ENCODE measurements around the gene ARRDC5.
"Not testable (repeated sequence)": the region's sequence is repeated elsewhere in the genome, so short reads cannot be mapped to it uniquely, and the experiment has no call there.

ARRDC5 gene

DNA sequence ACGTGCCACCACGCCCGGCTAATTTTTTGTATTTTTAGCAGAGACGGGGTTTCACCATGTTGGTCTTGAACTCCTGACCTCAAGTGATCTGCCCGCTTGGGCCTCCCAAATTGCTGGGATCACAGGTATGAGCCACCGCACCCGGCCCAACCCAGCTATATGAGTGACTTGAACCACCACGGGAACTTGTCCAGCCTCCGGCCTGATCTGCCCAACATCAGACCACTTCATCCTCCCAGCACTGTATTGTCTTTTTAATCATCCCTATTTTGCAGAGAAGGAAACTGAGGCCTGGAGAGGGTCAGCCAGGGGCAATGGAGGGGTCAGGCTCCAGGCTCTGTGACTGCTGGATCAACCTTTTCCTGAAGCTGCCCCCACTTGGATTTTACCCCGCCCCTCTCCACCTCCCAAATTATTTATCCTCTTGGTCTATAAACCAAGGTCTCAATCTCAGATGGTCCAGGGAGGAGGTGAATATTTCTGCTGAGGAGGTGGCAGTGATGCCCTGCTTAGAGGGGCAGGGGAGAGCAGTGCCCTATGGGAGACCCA lies 34.3 kb downstream of the ARRDC5 start:
- DNase-seq (ENCODE audit: low read depth) = no peak

DNA sequence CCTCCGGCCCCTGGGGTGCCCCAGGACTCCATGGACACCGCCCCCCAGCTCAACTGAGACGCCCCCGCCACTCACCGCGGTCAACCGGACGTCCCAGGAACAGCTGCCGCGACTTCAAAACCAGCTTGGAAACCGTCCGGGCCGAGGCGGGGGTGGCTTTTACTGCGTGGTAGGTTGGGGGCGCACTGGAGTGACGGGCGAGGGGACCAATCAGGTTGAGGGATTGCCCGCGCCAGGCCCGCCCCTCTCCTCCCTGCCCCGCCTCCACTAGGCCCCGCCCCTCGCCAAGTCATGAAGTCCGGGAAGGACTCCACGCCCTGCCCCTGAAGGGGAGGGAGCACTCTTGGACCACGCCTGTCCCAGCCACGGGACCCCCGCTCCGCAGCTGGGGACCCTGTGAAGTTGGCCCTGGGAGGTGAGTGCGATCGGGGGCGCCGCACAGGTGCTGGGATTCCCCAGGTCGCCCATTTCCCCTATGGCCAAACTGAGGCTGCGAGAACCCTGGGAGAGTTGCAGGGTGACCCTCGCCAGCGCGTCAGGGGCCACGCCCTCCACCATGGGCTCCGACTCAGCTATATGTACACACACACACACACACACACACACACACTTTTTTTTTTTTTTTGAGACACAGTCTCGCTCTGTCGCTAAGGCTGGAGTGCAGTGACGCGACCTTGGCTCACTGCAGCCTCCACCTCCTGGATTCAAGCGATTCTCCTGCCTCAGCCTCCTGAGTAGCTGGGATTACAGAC lies 35.0 kb downstream of the ARRDC5 start, which contains the start of gene PLIN3:
PLIN3 (minus strand) TSS at position 134 of the 752 bp plus-strand sequence. CDS start 6,273 bp downstream, outside the sequence.
- DNase-seq (ENCODE audit: low read depth) = peak; percentile 89

DNA sequence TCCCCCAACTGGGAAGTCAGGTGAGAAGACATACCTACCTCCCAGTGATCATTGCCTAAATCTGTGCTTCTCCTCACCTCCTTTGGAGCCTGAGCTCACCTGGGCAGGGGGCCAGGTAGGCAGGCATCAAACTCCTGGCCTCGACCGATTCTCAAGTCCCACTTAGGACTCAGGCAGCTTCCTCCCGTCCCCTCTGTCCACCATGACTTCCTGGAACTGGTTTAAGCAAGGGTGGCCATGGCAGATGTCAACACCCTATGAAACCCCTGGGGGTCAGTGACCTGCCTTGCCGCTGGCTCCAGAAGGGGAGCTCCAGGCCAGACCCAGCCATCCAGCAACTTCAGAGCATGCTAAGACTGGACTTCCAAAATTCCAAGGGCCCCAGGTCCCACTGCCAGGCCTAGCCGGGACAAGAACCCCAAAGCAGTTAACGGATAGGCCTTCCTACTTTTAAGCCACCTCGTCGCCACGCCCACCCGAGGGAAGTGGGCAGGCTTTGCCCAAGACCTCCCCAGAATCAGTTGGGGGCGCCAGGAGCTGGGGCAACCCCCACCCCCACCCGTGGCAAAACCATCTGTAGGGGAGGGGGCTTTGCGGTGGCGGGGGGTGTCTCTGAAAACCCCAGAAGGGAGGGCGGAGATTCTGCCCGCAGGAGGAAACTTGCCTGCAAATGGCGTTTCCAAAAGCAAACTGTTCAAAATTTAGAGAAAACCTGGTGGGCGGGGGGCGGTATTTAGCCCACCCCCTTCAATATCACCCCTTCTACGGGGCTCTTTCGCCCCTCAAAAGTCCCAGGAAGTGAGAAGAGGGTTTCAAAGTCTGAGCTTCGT lies 35.9 kb downstream of the ARRDC5 start:
- peak; percentile 27 for DNase-seq (ENCODE audit: low read depth)

DNA sequence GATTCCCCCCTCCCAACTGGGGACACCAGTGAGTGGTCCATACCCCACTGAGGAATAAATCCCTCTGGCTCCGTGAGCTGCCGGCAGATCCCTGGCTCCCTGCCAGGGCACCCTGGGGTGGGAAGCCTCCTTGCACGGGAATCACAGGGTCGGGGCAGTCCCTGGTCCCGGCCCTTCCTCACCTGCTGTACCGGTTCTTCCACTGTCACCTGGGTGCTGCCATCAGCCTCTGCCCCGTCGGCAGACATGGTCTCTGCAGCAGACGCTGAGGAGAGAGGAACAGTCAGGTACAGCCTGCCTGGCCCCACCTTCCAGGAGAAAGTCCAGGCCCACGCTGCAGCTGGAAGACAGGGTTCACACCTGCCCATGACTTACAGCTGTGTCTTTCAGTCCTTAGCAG lies 41.5 kb downstream of the ARRDC5 start:
- DNase-seq (ENCODE audit: low read depth) = no peak

DNA sequence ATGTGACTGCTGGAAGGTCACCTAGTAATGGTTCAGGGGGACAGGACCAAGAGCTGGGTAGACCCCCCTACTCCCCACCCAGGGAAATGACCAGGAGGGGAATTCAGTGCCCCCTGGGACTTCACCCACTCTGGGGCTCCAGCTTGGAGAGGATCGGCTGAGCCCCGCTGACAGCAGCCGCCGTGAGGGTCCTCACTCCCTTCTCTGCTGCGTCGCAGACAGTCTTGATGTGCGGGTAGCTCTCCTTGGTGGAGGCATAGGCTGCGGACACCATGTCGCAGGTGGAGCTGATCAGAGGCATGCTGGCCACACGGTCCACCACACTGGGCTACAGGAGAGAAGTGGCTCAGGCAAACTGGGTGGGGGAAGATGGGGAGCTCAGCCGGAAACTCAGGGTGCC lies 43.0 kb downstream of the ARRDC5 start:
- no peak for DNase-seq (ENCODE audit: low read depth)

DNA sequence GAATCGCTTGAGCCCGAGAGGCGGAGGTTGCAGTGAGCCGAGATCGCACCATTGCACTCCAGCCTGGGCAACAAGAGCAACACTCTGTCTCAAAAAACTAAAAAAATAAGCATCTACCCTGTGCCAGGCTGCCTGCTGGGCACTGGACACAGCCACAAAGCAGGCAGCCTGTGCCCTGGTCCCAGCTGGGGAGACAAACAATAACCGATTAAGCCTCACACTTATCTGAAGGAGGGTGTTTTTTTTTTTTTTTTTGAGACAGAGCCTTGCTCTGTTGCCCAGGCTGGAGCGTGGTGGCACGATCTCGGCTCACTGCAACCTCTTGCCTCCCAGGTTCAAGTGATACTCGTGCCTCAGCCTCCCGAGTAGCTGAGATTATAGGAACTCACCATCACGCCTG lies 46.2 kb downstream of the ARRDC5 start:
- not testable (repeated sequence) for DNase-seq (ENCODE audit: low read depth)

DNA sequence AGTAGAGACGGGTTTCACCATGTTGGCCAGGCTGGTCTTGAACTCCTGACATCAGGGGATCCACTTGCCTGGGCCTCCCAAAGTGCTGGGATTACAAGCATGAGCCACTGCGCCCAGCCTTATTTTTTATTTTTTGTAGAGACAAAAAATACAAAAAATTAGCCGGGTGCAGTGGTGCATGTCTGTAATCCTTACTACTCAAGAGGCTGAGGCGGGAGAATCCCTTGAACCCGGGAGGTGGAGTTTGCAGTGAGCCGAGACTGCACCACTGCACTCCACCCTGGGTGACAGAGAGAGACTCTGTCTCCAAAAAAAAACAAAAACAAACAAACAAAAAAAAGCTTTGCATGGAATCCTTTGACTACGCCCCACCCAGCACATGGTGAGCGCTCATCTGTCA lies 49.2 kb downstream of the ARRDC5 start:
- not testable (repeated sequence) for DNase-seq (ENCODE audit: low read depth)

DNA sequence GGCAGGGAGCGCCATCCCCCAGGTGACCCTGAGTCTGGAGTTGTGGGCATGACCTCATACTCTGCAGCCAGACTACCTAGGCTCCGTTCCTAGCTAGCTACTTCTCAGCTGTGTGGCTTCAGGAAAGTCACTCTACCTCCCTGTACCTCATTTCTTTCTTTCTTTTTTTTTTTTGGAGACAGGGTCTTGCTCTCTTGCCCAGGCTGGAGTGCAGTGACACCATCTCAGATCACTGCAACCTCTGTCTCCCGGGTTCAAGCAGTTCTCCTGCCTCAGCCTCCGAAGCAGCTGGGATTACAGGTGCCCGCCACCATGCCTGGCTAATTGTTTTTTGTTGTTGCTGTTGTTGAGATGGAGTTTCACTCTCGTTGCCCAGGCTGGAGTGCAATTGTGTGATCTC lies 50.2 kb downstream of the ARRDC5 start:
- no peak for DNase-seq (ENCODE audit: low read depth)

DNA sequence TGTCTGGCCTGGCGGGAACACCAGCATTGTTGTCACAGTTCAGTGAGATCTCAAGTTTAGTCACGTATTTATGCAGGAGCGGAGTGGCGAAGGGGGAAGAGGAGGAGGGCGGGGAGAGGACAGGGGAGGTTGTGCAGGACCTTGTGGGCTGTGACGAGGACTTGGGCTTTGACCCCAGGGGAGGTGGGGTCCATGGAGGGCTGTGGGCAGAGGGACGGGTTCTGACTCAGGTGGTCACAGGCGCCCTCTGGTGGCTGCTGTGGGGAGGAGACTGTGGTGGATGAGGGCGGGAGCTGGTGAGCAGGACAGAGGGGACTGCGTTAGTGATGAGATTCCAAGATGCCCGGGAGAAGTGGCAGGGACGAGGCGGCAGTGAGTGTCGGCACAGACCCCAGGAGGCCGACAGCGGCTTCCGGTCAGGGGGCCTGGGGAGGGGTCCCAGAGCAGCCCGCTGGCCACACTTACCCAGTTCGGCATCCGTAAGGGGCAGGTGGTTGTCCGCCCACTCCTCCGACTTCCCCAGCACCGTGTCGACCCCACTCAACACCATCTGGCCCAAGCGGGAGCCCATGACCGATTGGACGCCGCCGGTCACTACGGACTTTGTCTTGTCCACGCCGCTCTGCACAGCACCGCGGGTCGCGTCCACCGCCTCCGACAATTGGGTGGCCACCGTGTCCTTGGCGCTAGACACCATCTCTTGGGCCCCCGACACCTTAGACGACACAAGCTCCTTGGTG lies 51.0 kb downstream of the ARRDC5 start:
- no peak for DNase-seq (ENCODE audit: low read depth)

DNA sequence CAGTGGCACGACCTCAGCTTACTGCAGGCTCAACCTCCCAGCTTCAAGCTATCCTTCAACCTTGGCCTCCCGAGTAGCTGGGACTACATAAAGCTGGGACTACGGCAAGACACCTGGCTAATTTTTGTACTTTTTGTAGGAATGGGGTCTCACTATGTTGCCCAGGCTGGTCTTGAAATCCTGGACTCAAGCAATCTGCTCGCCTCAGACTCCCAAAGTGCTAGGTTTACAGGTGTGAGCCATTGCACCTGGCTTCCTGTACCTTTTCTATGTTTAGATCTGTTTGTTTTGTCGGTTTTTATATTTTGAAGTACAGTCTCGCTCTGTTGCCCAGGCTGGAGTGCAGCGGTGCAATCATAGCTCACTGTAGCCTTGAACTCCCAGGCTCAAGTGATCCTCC lies 53.7 kb downstream of the ARRDC5 start:
- DNase-seq (ENCODE audit: low read depth) = no peak

DNA sequence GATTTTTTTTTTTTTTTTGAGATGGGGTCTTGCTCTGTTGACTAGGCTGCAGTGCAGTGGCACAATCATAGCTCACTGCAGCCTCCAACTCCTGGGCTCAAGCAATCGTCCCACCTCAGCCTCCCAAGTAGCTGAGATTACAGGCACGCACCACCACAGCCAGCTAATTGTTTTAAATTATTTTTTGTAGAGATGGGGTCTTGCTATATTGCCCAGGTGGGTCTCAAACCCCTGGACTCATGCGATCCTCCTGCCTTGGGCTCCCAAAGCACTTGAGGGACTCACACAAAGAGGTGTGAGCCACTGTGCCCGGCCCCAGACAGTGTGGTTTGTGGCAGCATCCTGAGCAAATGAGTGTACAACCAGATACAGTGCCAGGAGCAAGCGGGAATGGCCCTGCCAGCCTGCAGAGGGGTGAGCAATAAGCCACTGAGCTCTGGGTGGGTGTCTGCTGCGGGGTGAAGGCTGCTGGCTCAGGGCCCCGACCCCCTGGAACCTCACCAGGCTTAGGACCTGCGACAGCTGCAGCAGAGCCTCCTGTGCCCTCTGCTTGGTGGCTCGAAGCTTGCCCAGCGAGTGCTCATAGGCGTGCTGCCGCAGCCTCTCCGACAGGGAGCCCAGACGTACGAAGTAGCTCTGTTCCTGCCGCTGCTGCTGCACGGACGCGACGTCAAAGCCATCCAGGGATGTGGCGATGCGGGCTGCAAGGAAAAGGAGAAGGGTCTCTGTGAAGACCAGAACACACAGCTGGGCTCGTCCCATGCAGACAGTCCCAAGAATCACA lies 55.3 kb downstream of the ARRDC5 start:
- no peak for DNase-seq (ENCODE audit: low read depth)

DNA sequence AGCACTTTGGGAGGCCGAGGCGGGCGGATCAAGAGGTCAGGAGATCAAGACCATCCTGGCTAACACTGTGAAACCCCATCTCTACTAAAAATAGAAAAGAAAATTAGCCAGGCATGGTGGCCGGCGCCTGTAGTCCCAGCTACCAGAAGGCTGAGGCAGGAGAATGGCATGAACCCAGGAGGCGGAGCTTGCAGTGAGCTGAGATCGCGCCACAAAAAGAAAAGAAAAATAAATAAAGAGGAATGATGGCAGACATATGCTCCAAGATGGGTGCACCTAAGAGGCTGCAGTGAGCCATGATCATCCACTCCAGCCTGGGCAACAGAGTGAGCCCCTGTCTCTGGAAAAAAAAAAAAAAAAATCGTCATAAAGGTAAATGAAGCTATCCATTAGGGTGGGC lies 56.7 kb downstream of the ARRDC5 start:
- DNase-seq (ENCODE audit: low read depth) = not testable (repeated sequence)

DNA sequence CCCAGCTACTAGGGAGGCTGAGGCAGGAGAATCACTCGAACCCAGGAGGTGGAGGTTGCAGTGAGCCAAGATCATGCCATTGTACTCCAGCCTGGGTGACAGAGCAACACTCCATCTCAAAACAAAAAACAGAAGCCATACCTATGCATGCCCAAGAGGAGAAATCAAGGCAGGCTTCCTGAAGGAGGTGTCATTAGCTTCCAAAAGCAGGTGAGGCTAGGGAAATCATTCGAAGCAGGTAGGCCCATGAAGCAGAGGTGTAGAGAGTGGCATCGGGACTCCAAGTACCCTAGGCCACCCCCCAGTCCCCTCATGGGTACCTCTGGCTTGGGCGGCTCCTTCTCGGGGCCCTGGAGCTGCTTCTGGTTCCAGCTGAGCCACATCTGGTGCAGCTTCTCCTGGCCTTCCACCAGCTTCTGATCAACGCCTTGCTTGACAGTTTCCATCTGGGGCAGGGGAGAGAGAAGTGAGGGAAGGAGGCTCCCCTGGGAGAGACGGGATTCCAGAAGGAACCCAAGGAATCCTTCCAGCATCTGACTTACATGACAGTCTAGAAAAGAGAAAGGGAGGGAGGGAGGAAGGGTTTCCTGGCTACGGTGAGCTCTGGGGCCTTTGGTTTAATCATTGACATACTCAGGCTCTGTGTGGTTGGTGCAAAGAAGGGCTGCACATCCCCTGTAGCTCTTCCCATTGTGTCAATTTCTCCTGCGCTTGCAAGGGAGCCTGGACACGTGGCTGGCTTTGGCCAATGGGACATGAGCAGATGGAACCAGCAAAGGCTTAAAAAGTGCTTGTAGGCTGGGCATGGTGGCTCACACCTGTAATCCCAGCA lies 58.1 kb downstream of the ARRDC5 start:
- no peak for DNase-seq (ENCODE audit: low read depth)

DNA sequence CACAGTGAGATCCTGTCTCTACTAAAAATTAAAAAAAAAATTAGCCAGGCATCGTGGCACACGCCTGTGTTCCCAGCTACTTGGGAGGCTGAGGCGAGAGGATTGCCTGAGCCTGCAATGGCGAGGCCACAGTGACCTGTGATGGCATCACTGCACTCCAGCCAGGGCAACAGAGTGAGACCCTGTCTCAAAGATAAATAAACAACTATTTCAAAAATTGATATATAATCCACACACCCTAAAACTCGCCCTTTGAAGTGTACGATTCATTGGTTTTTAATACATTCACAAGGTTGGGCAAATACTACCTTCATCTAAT lies 59.1 kb downstream of the ARRDC5 start:
- no peak for DNase-seq (ENCODE audit: low read depth)

All from amniotic epithelial cell (primary cell).